Activated naive CD4-positive, alpha-beta T cell treated with anti-CD3 and anti-CD28 coated beads, Interleukin-2, amount 10 ng/mL, durations not matched to agents 7 days and 5 days (primary cell): ENCODE results near the gene FFAR4.

ENCODE experiments used
- CTCF ChIA-PET: fragments of 350-600 bp; sonication (Branson Sonifier 250); formaldehyde crosslinking; loops from one replicate; lab custom pipeline; 2021; ENCODE audit warnings: antibody characterized with exemption; lab: Charles Lee
- DNase-seq: peaks from one replicate; pipeline ENCODE4 v3.0.0-alpha.2; 2020
- H3K27ac Mint-ChIP-seq: one replicate; pipeline ENCODE4 v1.8.0; 2021; ENCODE audit warnings: mild to moderate bottlenecking, moderate library complexity, mixed read lengths
- H3K27me3 Mint-ChIP-seq: one replicate; pipeline ENCODE4 v1.8.0; 2021; ENCODE audit warnings: mild to moderate bottlenecking, mixed read lengths
- H3K36me3 Mint-ChIP-seq: one replicate; pipeline ENCODE4 v1.8.0; 2021; ENCODE audit warnings: mixed read lengths
- H3K4me1 Mint-ChIP-seq: one replicate; pipeline ENCODE4 v1.8.0; 2021; ENCODE audit warnings: mixed read lengths
- H3K4me3 Mint-ChIP-seq: one replicate; pipeline ENCODE4 v1.8.0; 2021; ENCODE audit warnings: mild to moderate bottlenecking, moderate library complexity, mixed read lengths
- H3K9me3 Mint-ChIP-seq: one replicate; pipeline ENCODE4 v1.8.0; 2021; ENCODE audit warnings: mixed read lengths

The FFAR4 gene

GRCh38 chr10:93600446-93601145 lies 34.1 kb downstream of the FFAR4 start:
- CTCF ChIA-PET, result no interaction called here
- Mint-ChIP-seq H3K27ac (no peak overlapping the region), H3K4me3 (no peak overlapping the region), H3K36me3 (no peaks in the 10 kb centered on the region), H3K27me3 (peaks cover 56% of the 10 kb centered on the region), H3K4me1 (no peaks in the 10 kb centered on the region), H3K9me3 (no peaks in the 10 kb centered on the region)
- DNase-seq, result no peak

- Mint-ChIP-seq H3K27me3 (peaks cover 62% of the 10 kb centered on the region), H3K36me3 (no peaks in the 10 kb centered on the region), H3K9me3 (no peaks in the 10 kb centered on the region), H3K4me3 (no peak within 1 kb of the TSS), H3K4me1 (no peaks in the 10 kb centered on the region), H3K27ac (no peak within 1 kb of the TSS)
- CTCF ChIA-PET, result no interaction called here
- DNase-seq, result no peak
Measured at GRCh38 chr10:93601146-93601773, 34.8 kb downstream of the FFAR4 start, which contains the start of gene RBP4. Gene RBP4, minus strand, starts transcription at chr10:93601235. Its CDS starts 207 bp downstream, at chr10:93601028.

DNA sequence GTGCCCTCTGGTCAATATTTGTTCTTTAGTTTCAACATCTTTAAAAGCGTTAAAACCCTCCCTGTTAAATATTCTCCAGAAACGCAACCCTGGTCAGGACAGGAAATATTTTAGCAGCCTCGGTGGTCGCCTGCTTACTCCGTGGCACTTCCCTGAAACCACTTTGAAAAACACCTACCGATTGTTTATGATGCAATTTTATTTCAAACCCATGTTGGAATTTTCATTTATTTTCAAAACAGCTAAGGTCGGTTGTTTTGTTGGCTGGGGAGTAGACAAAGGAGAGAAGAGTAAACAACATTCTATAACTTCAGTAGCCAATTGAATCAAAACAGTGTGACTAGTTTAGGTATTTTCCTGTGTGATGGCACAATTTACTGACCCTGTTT lies 35.3 kb downstream of the FFAR4 start:
- Mint-ChIP-seq H3K4me1 (no peaks in the 10 kb centered on the region), H3K36me3 (no peaks in the 10 kb centered on the region), H3K27ac (no peak overlapping the region), H3K9me3 (no peaks in the 10 kb centered on the region), H3K27me3 (peaks cover 62% of the 10 kb centered on the region), H3K4me3 (no peak overlapping the region)
- CTCF ChIA-PET, result no interaction called here
- DNase-seq, result no peak

DNA sequence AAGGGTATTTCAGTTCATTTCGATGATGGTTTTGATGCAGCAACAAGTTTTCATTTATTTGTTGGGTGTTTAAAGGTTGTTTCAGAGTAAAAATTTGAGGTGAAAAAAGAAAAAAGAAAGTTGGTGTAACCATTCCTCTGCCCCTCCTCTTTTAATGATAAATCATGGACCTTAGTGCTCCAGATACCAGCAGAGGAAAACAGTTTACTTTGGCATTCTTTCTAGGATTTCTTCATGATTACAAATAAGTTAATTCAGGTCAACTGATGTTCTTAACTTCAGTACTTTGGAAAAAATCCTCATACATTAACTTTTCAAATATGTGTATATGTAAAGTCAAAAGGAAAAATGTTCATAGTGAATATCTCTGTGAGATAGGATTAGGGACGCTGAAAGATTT lies 36.6 kb downstream of the FFAR4 start:
- CTCF ChIA-PET, result no interaction called here
- Mint-ChIP-seq H3K4me1 (no peaks in the 10 kb centered on the region), H3K36me3 (no peaks in the 10 kb centered on the region), H3K27ac (no peak overlapping the region), H3K27me3 (peaks cover 67% of the 10 kb centered on the region), H3K9me3 (no peaks in the 10 kb centered on the region), H3K4me3 (no peak overlapping the region)
- no peak for DNase-seq

DNA sequence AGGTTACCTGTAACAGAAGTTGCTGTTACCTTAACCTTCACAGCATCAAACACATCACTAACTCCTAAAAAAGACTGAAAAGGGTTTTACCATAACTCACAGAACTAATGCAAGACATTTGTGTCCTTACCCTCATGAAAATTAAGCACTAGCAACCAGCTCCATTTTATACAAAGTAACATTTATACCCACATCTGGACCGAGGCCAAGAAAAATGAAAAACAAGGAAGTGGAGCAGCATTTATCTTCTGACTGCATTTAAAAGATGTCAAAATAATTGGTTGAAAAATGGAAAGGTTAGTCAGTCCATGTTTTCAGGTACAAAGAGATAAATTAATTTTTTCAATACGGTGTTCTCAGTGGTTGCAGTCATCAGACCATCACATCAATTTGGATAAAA lies 37.7 kb downstream of the FFAR4 start:
- H3K4me1 Mint-ChIP-seq, result no peaks in the 10 kb centered on the region
- no peak for DNase-seq
- CTCF ChIA-PET, result no interaction called here
- no peak overlapping the region for H3K4me3 Mint-ChIP-seq
- H3K36me3 Mint-ChIP-seq, result no peaks in the 10 kb centered on the region
- H3K27me3 Mint-ChIP-seq, result peaks cover 66% of the 10 kb centered on the region
- no peak overlapping the region for H3K27ac Mint-ChIP-seq
- H3K9me3 Mint-ChIP-seq, result no peaks in the 10 kb centered on the region

DNA sequence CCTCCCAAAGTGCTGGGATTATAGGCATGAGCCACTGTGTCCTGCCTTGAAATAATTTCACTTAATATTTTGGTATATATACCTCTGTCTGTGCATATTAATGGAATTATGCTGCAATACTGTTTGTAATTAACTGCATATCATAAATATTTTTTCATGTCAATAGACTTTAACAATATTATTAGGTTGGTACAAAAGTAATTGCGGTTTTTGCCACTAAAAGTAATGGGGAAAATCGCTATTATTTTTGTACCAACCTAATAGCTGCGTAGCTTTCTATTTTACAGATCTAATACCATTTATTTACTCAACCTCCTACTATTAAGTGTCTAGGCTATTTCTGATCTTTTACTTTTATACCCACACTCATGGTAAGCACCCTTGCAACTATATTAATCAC lies 42.0 kb downstream of the FFAR4 start:
- DNase-seq, result no peak
- Mint-ChIP-seq H3K27me3 (peaks cover 31% of the 10 kb centered on the region), H3K36me3 (no peaks in the 10 kb centered on the region), H3K9me3 (no peaks in the 10 kb centered on the region), H3K27ac (no peak overlapping the region), H3K4me1 (no peaks in the 10 kb centered on the region), H3K4me3 (no peak overlapping the region)
- CTCF ChIA-PET, result no interaction called here

DNA sequence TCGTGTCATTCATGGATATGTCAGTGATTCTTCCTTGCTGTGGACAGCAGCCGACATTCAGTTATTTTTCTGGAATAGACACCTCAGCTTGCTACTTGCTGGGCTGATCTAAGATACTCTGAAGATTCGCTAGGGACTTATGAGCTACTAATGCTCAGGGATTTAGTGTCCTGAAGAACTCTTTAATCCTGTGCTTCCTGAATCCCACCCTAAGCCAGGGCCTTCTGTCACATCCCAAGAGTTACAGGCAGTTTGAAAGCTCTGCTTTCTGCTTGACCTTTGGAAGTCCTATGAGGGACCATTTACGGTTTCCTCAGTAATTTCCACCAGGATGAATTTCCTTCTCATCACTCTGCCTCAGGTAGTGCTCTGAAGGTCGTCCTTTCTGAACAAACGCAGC lies 45.8 kb downstream of the FFAR4 start, which contains the start of gene PDE6C:
Gene PDE6C, plus strand, starts transcription at position 227 of the 400 bp plus-strand sequence. CDS start 189 bp downstream, outside the sequence.
- Mint-ChIP-seq H3K4me3 (no peak within 1 kb of the TSS), H3K9me3 (no peaks in the 10 kb centered on the region), H3K4me1 (no peaks in the 10 kb centered on the region), H3K27ac (no peak within 1 kb of the TSS), H3K27me3 (peaks cover 17% of the 10 kb centered on the region), H3K36me3 (no peaks in the 10 kb centered on the region)
- CTCF ChIA-PET, result no interaction called here
- no peak for DNase-seq

DNA sequence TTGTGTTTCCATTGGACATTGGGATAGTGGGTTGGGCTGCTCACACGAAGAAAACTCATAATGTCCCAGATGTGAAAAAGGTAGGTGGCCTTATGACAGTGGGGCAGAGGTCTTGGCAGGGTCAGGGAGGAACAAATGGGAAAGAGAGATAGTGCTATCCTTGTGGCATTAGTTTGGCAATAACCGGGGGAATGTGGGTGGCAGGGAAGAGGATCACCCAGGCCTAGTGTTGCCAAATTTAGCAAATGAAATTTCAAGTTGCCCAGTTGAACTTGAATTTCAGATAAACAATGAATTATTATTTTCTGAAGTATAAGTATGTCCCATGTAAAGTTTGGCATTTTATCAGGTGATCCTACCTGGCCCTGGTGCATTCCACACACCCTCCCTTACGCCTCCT lies 46.7 kb downstream of the FFAR4 start:
- Mint-ChIP-seq H3K9me3 (no peaks in the 10 kb centered on the region), H3K36me3 (no peaks in the 10 kb centered on the region), H3K4me3 (no peak overlapping the region), H3K4me1 (no peaks in the 10 kb centered on the region), H3K27ac (no peak overlapping the region), H3K27me3 (peaks cover 15% of the 10 kb centered on the region)
- CTCF ChIA-PET, result no interaction called here
- no peak for DNase-seq

GRCh38 chr10:93614101-93614825 lies 47.8 kb downstream of the FFAR4 start:
- no peak for DNase-seq
- no peaks in the 10 kb centered on the region for H3K4me1 Mint-ChIP-seq
- no peak overlapping the region for H3K4me3 Mint-ChIP-seq
- H3K36me3 Mint-ChIP-seq, result no peaks in the 10 kb centered on the region
- H3K27me3 Mint-ChIP-seq, result peaks cover 15% of the 10 kb centered on the region
- no peak overlapping the region for H3K27ac Mint-ChIP-seq
- CTCF ChIA-PET, result no interaction called here
- H3K9me3 Mint-ChIP-seq, result no peaks in the 10 kb centered on the region

- Mint-ChIP-seq H3K9me3 (no peaks in the 10 kb centered on the region), H3K4me1 (no peaks in the 10 kb centered on the region), H3K36me3 (no peaks in the 10 kb centered on the region), H3K4me3 (no peak overlapping the region), H3K27me3 (peaks cover 22% of the 10 kb centered on the region), H3K27ac (no peak overlapping the region)
- CTCF ChIA-PET, result no interaction called here
- no peak for DNase-seq
Measured at GRCh38 chr10:93615576-93616235, 49.2 kb downstream of the FFAR4 start.

- no peak for DNase-seq
- no peaks in the 10 kb centered on the region for H3K9me3 Mint-ChIP-seq
- CTCF ChIA-PET, result no interaction called here
- H3K4me3 Mint-ChIP-seq, result no peak overlapping the region
- H3K27ac Mint-ChIP-seq, result no peak overlapping the region
- H3K36me3 Mint-ChIP-seq, result no peaks in the 10 kb centered on the region
- peaks cover 15% of the 10 kb centered on the region for H3K27me3 Mint-ChIP-seq
- H3K4me1 Mint-ChIP-seq, result no peaks in the 10 kb centered on the region
Measured at GRCh38 chr10:93620925-93621324, 54.5 kb downstream of the FFAR4 start.

- Mint-ChIP-seq H3K27ac (no peak overlapping the region), H3K27me3 (peaks cover 11% of the 10 kb centered on the region), H3K4me1 (no peaks in the 10 kb centered on the region), H3K9me3 (no peaks in the 10 kb centered on the region), H3K36me3 (no peaks in the 10 kb centered on the region), H3K4me3 (no peak overlapping the region)
- CTCF ChIA-PET, result no interaction called here
- no peak for DNase-seq
Measured at GRCh38 chr10:93622942-93623341, 56.5 kb downstream of the FFAR4 start.

DNA sequence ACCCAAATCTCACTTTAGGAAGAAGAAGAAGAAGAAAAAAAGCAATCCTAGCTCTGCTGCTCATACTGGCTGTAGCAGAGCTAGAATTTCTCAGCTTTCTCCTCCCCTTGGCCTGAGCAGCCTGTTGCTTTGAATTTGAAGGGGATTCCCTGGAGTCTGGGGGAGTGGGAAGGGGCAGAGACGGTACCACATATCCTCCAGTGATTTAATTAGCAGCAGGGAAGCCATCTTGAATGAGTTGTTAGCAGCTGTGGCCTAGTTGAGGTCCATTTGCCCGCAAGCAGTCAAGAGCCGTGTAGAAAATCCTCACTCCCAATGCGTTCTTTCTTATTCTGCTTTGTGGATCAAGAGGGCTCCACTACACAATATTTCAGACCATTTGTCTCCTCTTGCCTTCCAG lies 62.4 kb downstream of the FFAR4 start:
- Mint-ChIP-seq H3K9me3 (no peaks in the 10 kb centered on the region), H3K4me3 (no peak overlapping the region), H3K36me3 (no peaks in the 10 kb centered on the region), H3K27ac (no peak overlapping the region), H3K4me1 (no peaks in the 10 kb centered on the region), H3K27me3 (peaks cover 18% of the 10 kb centered on the region)
- CTCF ChIA-PET, result no interaction called here
- no peak for DNase-seq

GRCh38 chr10:93629647-93630305 lies 63.3 kb downstream of the FFAR4 start:
- Mint-ChIP-seq H3K27me3 (peaks cover 16% of the 10 kb centered on the region), H3K9me3 (no peaks in the 10 kb centered on the region), H3K27ac (no peak overlapping the region), H3K4me3 (no peak overlapping the region), H3K4me1 (no peaks in the 10 kb centered on the region), H3K36me3 (no peaks in the 10 kb centered on the region)
- CTCF ChIA-PET, result no interaction called here
- no peak for DNase-seq
